NCI-H1048 (cell line): ENCODE measurements around the gene SLC39A1.

Experiments
- DNase-seq: peaks from one replicate; lab custom pipeline; 2025; lab: John Stamatoyannopoulos, UW

SLC39A1 gene

DNA sequence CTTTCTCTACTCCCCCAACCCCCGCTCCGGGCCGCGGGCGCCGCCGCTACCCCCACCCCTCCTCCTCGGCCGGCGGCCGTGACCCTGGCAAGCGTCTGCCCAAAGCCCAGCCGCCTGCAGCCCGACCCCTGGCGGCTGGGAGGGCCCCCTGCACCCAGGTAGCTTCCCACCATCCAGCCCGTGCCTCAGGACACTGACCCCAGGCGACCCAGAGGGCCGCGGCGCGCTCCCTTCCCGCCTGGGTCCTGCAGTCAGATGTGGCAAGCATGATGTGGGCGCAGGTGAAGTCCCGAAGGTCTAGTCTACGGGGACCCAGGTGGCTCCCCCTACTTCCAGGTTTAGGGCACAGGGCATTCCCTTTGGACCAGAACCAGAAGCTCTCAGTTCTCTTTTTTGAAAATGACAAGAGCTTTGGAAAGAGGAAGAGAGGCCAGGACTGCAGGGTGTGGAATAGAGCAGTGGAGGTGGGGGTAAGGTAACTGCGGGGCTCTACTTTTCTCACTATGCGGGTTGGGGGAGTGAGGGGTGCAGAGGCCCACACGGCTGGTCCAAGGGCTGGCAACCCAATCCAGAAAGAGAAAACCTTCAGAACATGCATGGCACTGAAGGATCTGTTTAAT is 16.6 kb downstream of the SLC39A1 start, which contains the start of gene DENND4B:
DENND4B (minus strand) TSS at position 97 of the 620 bp plus-strand sequence. CDS start 2,344 bp downstream, outside the sequence.
- peak; percentile 63 for DNase-seq

- no peak for DNase-seq
Measured at GRCh38 chr1:153945795-153946621, 17.3 kb downstream of the SLC39A1 start.

- DNase-seq = no peak
Measured at GRCh38 chr1:153945131-153945794, 18.1 kb downstream of the SLC39A1 start.

- no peak for DNase-seq
Measured at GRCh38 chr1:153944827-153945117, 18.6 kb downstream of the SLC39A1 start.

DNA sequence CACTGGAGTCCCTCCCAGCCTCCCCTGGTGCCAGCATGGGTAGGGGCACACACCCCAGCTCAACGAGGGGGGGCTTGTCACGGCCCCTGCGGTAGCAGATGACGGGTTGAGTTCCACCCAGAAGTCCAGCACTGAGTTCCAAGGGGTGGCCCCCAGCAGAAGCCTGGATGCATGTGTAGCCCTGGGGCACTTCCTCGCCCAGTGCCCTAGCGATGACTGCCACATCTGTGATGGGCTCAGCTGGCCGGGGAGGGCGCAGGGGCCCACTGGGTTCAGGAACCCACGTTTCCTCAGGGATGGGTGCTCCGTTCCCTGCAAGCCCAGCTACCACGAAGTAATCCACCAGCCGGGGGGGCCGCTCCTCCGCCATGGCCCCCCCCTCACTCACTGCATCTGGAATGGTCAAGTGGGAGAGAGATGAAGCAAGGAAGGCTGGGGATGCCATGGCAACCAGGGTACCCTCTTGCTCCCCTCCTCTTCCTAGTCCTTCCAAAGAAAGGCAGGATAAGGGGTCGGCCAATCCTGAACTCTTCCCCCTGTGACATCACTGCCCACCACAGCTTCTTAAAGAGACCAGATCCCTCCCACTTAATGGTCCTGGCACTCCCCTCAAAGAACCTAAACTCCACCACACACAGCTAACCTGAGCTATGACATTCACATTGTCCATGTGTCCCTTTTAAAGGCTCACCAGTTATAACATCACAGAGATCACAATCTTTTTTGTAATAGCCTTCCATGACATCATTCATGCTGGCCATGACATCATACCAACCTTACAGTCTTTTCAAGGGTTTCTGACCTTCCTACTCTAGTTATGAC is 19.1 kb downstream of the SLC39A1 start:
- no peak for DNase-seq

DNA sequence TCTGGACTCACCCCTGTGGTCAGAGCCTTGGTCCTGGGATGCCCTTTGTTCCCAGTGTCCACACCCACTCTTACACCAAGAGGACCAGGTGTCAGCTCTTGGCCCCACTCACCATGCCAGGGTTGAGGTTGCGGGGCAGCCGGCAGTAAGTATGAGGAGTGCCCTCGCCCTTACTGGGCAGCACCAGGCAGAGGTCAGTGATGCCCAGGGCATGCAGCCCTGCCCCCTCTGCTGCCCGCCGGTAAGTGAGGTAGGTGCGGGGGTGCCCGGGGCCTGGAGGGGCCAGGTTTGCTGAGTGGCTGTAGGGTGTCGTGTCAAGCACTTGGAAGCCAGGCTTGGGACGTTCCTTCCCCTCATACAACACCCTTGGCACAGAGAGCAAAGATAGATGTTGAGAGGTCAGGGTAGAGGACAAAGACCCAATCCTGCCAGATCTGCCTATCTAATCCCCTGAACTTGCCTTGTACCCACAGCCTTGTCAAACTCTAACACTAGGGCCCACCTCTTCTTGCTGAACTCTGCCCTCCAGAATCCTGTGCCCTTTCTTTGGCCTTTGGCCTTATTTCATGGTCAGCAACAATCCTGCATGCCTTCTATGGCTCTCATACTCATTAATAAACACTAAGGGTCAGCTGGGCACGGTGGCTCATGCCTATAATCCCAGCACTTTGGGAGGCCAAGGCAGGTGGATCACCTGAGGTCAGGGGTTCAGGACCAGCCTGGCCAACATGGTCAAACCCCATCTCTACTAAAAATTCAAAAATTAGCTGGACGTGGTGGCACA is 20.4 kb downstream of the SLC39A1 start:
- DNase-seq = no peak

- DNase-seq = no peak
Measured at GRCh38 chr1:153941826-153942725, 21.3 kb downstream of the SLC39A1 start.

DNA sequence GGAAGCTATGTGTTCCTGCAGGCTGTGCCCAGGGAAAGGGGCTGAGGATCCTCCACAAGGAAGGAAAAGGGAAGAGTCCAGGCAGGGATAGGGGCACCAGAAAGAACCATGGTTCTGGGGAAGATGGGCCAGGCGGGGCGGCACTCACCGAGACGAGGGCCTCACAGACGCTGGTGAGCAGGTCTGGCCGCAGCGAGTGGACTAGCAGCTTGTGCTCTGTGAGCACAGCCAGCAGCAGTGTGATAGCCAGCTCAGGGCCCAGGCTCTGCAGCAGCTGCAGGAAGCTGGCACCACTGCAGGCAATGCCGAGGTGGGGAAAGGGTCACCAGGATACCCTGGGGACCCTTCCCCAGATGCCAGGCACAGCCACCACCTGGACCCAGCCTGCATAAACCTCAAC is 22.6 kb downstream of the SLC39A1 start:
- no peak for DNase-seq

DNA sequence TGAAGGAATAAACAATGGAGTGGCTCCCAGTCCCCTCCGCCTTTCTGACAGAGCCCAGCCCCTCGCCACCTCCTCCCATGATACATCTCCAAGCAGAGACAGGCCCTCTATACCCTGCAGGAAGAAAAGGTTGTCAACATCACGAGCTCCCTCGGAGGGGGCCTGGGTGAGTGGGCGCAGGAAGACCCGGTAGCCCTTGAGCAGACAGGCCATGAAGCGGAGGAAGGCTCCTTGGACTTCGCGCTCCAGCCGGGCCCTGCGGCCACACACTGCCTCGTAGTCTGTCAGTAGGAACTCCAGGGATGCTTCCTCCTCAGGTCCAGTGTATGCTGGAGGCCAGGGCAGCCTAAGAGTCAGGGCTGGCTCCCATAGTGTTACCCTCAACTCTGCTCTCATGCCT is 23.9 kb downstream of the SLC39A1 start:
- no peak for DNase-seq

GRCh38 chr1:153938996-153939395 is 24.3 kb downstream of the SLC39A1 start:
- no peak for DNase-seq

DNA sequence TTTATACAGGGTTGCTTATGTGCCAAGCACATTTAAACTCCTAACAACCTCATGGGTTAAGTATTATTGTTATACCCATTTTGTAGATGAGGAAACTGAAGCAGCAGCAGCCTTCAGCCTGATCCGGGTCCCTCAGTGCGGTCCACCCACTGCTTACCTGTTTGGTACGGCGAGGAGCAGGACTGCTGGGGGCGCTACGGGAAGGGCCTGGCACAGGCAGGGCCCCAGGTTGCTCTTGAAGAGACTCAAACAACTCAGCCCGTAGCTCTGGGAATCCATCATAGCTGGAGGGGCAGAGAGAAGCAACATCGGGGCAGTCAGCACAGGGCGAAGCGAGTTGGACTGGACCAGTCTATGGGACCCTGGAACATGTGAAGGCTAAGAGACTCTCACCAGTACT is 26.0 kb downstream of the SLC39A1 start:
- DNase-seq = no peak

DNA sequence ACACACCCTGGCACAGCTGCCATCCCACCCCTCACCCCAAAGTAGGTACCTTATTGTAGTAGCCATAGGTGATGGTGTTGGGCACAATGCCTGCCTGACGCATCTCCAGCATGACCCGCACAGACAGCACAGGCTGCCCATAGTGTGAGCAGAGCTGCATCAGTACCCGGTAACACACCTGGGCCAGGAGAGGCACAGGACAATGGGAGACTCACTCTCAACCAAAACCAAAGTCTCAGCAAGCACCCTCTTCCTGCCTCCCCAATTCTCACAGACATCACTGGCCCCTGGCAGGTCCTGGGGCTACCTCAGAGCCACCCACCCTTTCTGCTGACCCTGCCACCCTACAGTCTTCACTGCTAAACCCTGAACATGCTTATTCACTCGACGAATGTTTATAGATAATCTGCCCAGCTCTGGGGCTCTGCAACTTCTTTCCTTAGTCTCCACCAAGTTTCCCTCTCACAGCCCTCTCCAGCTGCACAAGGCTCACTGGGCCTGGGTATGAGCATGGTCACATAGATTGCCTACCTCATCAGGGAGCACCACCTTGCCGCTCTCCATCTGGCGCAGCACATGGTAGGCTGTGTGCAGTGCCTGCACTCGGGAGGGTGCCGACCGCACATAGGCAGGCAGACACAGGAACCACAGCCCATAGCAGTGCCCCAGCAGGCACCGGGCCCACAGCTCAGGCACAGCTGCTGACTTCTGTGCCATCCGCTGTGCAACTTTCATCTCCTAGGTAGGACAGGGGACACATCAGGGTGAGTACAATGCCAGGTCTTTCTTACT is 27.1 kb downstream of the SLC39A1 start:
- DNase-seq = no peak

GRCh38 chr1:153934746-153935145 is 28.6 kb downstream of the SLC39A1 start:
- no peak for DNase-seq

DNA sequence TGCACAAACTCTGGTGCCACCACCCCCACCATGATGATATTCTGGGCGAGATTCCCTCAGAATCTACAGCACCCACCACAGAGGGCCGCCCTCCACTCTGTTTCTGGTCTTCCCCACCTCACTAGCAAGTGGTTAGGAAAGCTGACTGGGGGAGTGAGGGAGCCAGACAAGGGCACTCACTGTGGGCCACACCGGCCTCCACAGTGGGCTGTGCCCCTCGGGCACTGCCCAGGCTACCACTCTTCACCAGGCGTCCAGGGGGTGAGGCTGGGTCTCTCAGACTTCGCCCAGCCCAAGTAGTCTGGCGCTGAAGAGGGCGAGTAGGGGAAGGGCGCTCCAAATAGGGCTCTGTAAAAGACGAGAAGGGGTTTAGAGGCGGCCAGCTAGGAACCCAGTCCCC is 29.4 kb downstream of the SLC39A1 start:
- DNase-seq = no peak

- no peak for DNase-seq
Measured at GRCh38 chr1:153933430-153933829, 29.9 kb downstream of the SLC39A1 start.

- DNase-seq = no peak
Measured at GRCh38 chr1:153932156-153933131, 30.9 kb downstream of the SLC39A1 start.

DNA sequence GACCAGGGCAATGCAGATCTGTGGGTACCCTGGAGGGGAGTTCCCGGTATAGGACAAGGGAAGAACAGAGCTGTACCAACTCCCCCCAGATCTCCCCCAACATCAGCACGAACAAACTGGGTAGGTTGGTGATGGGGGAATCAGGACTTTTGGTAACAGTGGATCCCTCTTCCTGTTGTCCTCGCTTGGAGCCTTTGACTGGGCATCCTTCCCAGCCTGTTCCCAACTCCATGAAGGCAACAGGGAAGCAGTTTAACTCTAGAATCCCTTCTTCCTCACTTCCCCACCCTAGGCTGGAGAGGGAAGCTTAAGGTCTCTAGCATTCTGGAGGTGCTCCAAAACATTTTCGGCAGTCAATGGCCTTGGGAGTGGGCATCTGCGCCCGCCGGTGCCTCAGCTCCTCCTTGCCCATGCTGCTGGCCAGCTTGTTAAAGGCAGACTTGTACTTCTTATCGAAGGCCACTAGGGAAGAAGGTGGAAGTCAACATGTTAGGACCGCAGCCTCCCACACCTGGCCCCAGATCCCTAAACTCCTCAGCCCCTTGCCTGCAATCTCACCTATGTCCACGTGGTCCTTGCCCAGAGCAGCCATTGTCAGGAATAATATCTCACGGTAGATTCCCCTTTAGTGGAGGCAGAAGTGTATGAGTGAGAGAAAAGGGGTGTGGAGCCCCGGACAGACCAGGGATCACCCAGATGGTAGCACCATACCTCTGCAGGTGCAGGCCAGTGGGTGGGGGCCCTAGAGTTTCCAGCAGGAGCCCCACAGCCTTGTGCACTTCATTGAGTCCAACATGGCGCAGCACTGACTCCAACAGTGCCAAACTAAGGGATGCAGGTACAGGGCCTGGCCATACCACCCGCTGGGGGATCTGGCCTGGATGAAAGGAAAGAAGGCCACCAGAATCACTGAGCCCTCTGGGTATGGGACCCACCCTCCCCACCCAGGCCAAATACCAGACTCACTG is 33.1 kb downstream of the SLC39A1 start:
- DNase-seq = no peak
